Measurements from ENCODE around the gene EREG. TPM values are rescaled to one million over a fixed set of nuclear protein-coding genes. Genes with fewer than 3 reads are reported as not detected.

The EREG gene
- total and polyA plus RNA-seq, 2 donors (not counting 1 experiment from before 2014, with no cell fraction given): 0.33 TPM; not detected in 1

- intact Hi-C loops (cut with micrococcal nuclease): no loop called here
- H3K9me3 Mint-ChIP-seq (ENCODE audit: insufficient read depth): no peaks in the 10 kb centered on the region
- no peak overlapping the region for H2AFZ ChIP-seq (ENCODE audit: insufficient read depth, low read depth, low read length, poor library complexity, severe bottlenecking)
- H3K79me2 ChIP-seq (ENCODE audit: control insufficient read depth, insufficient read depth, low read length): no peaks in the 10 kb centered on the region
- H3K27me3 Mint-ChIP-seq: peaks cover 37% of the 10 kb centered on the region
- no peaks in the 10 kb centered on the region for H3K4me1 Mint-ChIP-seq
- no peaks in the 10 kb centered on the region for H3K36me3 ChIP-seq (replicated peaks in 1 of 2; ENCODE audit: control extremely low read depth in 1 of 2, control insufficient read depth in 1 of 2, extremely low read depth in 1 of 2, insufficient read depth in 2 of 2, low read length in 1 of 2)
- no peak overlapping the region for H3K4me2 ChIP-seq (replicated peaks; ENCODE audit: low read depth, low read length, poor library complexity, severe bottlenecking)
- H4K20me1 ChIP-seq (ENCODE audit: control insufficient read depth, insufficient read depth, low read length, poor library complexity, severe bottlenecking): no peaks in the 10 kb centered on the region
- no peaks in the 10 kb centered on the region for H3K4me1 ChIP-seq (ENCODE audit: control insufficient read depth in 2 of 2, insufficient read depth in 2 of 2, low read length in 2 of 2)
- no peaks in the 10 kb centered on the region for H3K9me3 ChIP-seq (ENCODE audit: control extremely low read depth in 1 of 3, control insufficient read depth in 2 of 3, insufficient read depth in 1 of 3, low read length in 2 of 3)
- peaks cover 0 to 10% (median 8%) of the 10 kb centered on the region in 4 experiments for H3K27me3 ChIP-seq (replicated peaks in 1 of 4; ENCODE audit: control extremely low read depth in 1 of 4, control insufficient read depth in 3 of 4, insufficient read depth in 4 of 4, low read length in 3 of 4)
- no peak overlapping the region for H3K27ac Mint-ChIP-seq
- no peak for TF ChIP-seq EZH2 (IDR thresholded peaks at IDR 0.05; ENCODE audit: borderline replicate concordance, insufficient read depth, low read depth, low read length, poor library complexity, severe bottlenecking)
- TF ChIP-seq, protein P1, sequence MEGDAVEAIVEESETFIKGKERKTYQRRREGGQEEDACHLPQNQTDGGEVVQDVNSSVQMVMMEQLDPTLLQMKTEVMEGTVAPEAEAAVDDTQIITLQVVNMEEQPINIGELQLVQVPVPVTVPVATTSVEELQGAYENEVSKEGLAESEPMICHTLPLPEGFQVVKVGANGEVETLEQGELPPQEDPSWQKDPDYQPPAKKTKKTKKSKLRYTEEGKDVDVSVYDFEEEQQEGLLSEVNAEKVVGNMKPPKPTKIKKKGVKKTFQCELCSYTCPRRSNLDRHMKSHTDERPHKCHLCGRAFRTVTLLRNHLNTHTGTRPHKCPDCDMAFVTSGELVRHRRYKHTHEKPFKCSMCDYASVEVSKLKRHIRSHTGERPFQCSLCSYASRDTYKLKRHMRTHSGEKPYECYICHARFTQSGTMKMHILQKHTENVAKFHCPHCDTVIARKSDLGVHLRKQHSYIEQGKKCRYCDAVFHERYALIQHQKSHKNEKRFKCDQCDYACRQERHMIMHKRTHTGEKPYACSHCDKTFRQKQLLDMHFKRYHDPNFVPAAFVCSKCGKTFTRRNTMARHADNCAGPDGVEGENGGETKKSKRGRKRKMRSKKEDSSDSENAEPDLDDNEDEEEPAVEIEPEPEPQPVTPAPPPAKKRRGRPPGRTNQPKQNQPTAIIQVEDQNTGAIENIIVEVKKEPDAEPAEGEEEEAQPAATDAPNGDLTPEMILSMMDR (IDR thresholded peaks at IDR 0.05): no peak
- no peak overlapping the region for H3K9ac ChIP-seq (ENCODE audit: low read length)
- no CpG with 5 or more reads among the region's 2 CpGs for WGBS (ENCODE audit: insufficient coverage)
- ChIA-PET CTCF (no interaction called here), POLR2A (no interaction called here)
- no peak overlapping the region for H3K27ac ChIP-seq (ENCODE audit: low read length in 2 of 2)
- H3K4me3 Mint-ChIP-seq: no peak overlapping the region
- ATAC-seq (ENCODE audit: low read depth): no peak
- no peak for DNase-seq
- H3K4me3 ChIP-seq (ENCODE audit: control extremely low read depth in 1 of 5, extremely low read depth in 1 of 5, insufficient read depth in 1 of 5, low read depth in 2 of 5, low read length in 4 of 5): no peak overlapping the region
These were observed 39.1 kb upstream of the EREG start for GRCh38 chr4:74325886-74326285.

GRCh38 chr4:74327762-74328161 lies 37.2 kb upstream of the EREG start:
- Histone ChIP-seq H3K4me3 (ENCODE audit: control extremely low read depth in 1 of 5, extremely low read depth in 1 of 5, insufficient read depth in 1 of 5, low read depth in 2 of 5, low read length in 4 of 5) (no peak overlapping the region), H3K27me3 (replicated peaks in 1 of 4; ENCODE audit: control extremely low read depth in 1 of 4, control insufficient read depth in 3 of 4, insufficient read depth in 4 of 4, low read length in 3 of 4) (peaks cover 0 to 10% (median 8%) of the 10 kb centered on the region in 4 experiments), H3K9me3 (ENCODE audit: control extremely low read depth in 1 of 3, control insufficient read depth in 2 of 3, insufficient read depth in 1 of 3, low read length in 2 of 3) (no peaks in the 10 kb centered on the region), H3K79me2 (ENCODE audit: control insufficient read depth, insufficient read depth, low read length) (no peaks in the 10 kb centered on the region), H4K20me1 (ENCODE audit: control insufficient read depth, insufficient read depth, low read length, poor library complexity, severe bottlenecking) (no peaks in the 10 kb centered on the region), H2AFZ (ENCODE audit: insufficient read depth, low read depth, low read length, poor library complexity, severe bottlenecking) (no peak overlapping the region), H3K27ac (ENCODE audit: low read length in 2 of 2) (no peak overlapping the region), H3K36me3 (replicated peaks in 1 of 2; ENCODE audit: control extremely low read depth in 1 of 2, control insufficient read depth in 1 of 2, extremely low read depth in 1 of 2, insufficient read depth in 2 of 2, low read length in 1 of 2) (no peaks in the 10 kb centered on the region), H3K4me1 (ENCODE audit: control insufficient read depth in 2 of 2, insufficient read depth in 2 of 2, low read length in 2 of 2) (no peaks in the 10 kb centered on the region), H3K4me2 (replicated peaks; ENCODE audit: low read depth, low read length, poor library complexity, severe bottlenecking) (no peak overlapping the region), H3K9ac (ENCODE audit: low read length) (no peak overlapping the region)
- H3K27me3 Mint-ChIP-seq: peaks cover 22% of the 10 kb centered on the region
- no peak for DNase-seq
- ChIA-PET POLR2A (no interaction called here), CTCF (no interaction called here)
- TF ChIP-seq, protein P1 (IDR thresholded peaks at IDR 0.05): no peak
- no peak for TF ChIP-seq EZH2 (IDR thresholded peaks at IDR 0.05; ENCODE audit: borderline replicate concordance, insufficient read depth, low read depth, low read length, poor library complexity, severe bottlenecking)
- no peaks in the 10 kb centered on the region for H3K4me1 Mint-ChIP-seq
- H3K27ac Mint-ChIP-seq: no peak overlapping the region
- intact Hi-C loops (cut with micrococcal nuclease): no loop called here
- H3K9me3 Mint-ChIP-seq (ENCODE audit: insufficient read depth): no peaks in the 10 kb centered on the region
- no CpG with 5 or more reads among the region's 3 CpGs for WGBS (ENCODE audit: insufficient coverage)
- no peak overlapping the region for H3K4me3 Mint-ChIP-seq
- no peak for ATAC-seq (ENCODE audit: low read depth)
